Measurements from ENCODE around the gene KMO. TPM values are rescaled to one million over a fixed set of nuclear protein-coding genes. Genes with fewer than 3 reads are reported as not detected.

Gene KMO
- total and polyA plus RNA-seq, 5 experiments from 2014 or later = 0.57 to 0.71 TPM; not detected in 3

DNA sequence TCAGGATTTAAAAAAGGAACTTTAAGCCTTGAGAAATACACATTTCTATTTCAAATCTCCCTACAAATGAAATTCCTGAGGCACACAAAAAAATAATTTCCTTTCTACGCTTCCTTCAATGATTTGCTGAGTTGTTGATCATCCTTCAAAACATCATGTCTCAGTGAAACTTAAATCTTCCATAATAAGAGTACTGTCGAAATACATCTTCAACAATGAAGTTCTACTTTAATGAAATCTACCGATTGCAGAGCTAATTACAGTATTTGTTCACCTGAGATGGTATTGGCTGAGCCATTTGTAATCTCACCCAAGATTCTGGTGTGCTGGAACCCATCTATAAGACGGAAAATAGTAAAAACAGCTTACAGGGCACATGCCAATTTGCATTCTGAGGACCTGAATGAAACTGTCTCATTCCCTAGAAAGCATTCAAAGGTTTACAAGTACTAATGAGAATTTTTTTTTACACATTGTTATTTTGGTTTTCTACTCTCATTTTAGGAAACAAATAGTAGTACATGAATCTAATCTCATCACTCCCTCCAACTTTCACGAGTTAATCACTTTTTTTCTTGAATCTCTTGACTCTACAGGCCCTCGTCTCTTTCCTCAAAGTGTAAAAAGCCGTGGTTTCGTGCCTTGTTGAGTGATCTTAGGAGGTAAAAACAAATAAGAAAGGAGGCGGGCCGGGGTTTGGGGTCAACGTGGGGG lies 106.9 kb downstream of the KMO start:
- H3K4me3 Mint-ChIP-seq = peak overlapping the region; percentile 76 to 95 (median 90)
- no peaks in the 10 kb centered on the region for H3K27me3 Mint-ChIP-seq
- peaks cover 19 to 60% (median 56%) of the 10 kb centered on the region in 4 donors for H3K4me1 Mint-ChIP-seq
- peak in 3 of 10 donors; percentile 28 to 34 (median 31) for DNase-seq
- POLR2A ChIA-PET = interaction anchor here (3.1 kb wide), 1 partner anchor 12 kb away, joined by 20 read pairs; no protein-coding TSS in a partner anchor
- H3K36me3 Mint-ChIP-seq = peaks cover 8 to 15% (median 14%) of the 10 kb centered on the region in 3 donors
- no peak for ATAC-seq
- peaks cover 0 to 17% (median 3%) of the 10 kb centered on the region in 9 donors for H3K9me3 Mint-ChIP-seq
- peak overlapping the region; percentile 11 to 94 (median 80) for H3K27ac Mint-ChIP-seq

DNA sequence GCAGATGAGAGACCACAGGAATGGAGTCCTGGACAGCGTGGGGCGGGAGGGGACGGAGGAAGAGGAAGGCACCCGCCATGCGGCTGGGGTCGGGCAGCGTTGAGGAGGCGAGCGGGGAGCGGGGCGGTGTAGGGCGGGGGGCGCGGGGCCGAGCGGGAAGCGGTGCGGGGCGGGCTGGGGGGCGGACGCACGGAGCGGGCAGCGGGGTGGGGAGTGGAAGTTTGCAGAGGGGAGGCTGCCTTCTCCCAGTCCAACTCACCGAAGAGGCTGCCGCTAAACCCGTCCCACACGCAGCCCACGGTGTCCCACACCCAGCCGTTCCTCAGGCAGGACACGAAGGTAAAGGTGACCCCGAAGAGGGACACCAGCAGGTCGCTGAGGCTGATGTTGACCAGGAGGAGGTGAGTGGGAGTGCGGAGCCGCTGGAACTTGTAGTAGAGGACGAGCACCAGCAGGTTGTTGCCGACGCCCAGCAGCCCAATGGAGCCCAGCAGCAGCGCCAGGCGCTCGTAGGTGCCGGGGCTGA lies 107.5 kb downstream of the KMO start:
- H3K27me3 Mint-ChIP-seq = no peaks in the 10 kb centered on the region
- H3K4me3 Mint-ChIP-seq = peak overlapping the region; percentile 81 to 95 (median 90)
- H3K4me1 Mint-ChIP-seq = peaks cover 19 to 56% (median 51%) of the 10 kb centered on the region in 4 donors
- H3K9me3 Mint-ChIP-seq = peaks cover 0 to 17% (median 3%) of the 10 kb centered on the region in 9 donors
- ATAC-seq (peak; percentile 29 to 53), DNase-seq (peak in 4 of 10 donors; percentile 18 to 65 (median 33))
- POLR2A ChIA-PET = interaction anchor here (0.5 to 3.1 kb wide), 12 partner anchors 9 to 1616 kb away, joined by 3 to 20 read pairs (median 4); partner anchors contain the start of gene SDCCAG8
- H3K27ac Mint-ChIP-seq = peak overlapping the region; percentile 11 to 94 (median 81)
- peaks cover 8 to 11% (median 10%) of the 10 kb centered on the region in 3 donors for H3K36me3 Mint-ChIP-seq

DNA sequence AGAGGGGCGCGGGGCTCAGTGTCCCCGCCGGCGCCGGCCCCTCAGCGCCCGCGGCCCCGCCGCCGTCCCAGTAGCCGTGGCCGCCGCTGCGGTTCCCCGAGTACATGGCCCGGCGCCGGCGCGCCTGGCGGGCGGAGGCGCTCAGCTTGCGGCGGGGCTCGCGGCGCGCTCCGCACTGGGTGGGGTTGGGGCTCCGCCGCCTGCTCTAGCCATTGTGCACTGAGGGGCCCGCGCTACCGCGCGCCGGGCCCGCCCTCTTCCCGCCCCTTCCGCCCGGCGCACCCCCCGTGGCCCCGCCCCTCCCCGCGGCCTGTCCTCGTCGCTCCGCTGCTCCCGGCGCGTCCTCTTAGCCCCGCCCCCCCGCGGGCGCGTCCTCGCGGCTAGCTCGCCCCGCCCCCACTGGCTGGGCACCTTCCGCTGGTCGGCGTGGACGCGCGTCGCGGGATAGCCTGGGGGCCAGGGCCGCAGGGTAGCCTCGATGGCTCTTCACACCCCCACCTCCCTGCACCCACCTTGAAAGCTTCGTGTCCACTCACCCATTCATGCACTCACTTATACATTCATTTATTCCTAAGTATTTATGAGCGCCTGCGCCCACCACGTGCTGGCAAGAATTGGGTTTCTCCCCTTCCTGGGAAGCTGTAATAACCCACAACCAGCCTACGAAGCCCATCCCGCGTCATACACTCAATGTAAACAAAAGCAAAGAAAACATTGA lies 108.1 kb downstream of the KMO start, which contains the start of the genes CHML and OPN3:
TSS of gene CHML (minus strand) at position 221 of the 718 bp plus-strand sequence. CDS start 4,603 bp downstream, outside the sequence.
TSS of gene OPN3 (minus strand) at position 221 of the 718 bp plus-strand sequence. CDS start at position 106, 115 bp downstream.
- Mint-ChIP-seq H3K27me3 (no peaks in the 10 kb centered on the region), H3K4me1 (peaks cover 19 to 50% (median 45%) of the 10 kb centered on the region in 4 donors), H3K27ac (peak within 1 kb of the TSS; percentile 83 to 97 (median 94)), H3K9me3 (peaks cover 0 to 17% (median 3%) of the 10 kb centered on the region in 9 donors), H3K4me3 (peak within 1 kb of the TSS; percentile 82 to 95 (median 90)), H3K36me3 (peaks cover 5 to 6% (median 5%) of the 10 kb centered on the region in 3 donors)
- ATAC-seq (peak; percentile 92 to 94), DNase-seq (peak; percentile 74 to 94 (median 86))
- POLR2A ChIA-PET = interaction anchor here (0.5 to 3.1 kb wide), 13 partner anchors 8 to 1616 kb away, joined by 3 to 20 read pairs (median 4); partner anchors contain the start of gene SDCCAG8

DNA sequence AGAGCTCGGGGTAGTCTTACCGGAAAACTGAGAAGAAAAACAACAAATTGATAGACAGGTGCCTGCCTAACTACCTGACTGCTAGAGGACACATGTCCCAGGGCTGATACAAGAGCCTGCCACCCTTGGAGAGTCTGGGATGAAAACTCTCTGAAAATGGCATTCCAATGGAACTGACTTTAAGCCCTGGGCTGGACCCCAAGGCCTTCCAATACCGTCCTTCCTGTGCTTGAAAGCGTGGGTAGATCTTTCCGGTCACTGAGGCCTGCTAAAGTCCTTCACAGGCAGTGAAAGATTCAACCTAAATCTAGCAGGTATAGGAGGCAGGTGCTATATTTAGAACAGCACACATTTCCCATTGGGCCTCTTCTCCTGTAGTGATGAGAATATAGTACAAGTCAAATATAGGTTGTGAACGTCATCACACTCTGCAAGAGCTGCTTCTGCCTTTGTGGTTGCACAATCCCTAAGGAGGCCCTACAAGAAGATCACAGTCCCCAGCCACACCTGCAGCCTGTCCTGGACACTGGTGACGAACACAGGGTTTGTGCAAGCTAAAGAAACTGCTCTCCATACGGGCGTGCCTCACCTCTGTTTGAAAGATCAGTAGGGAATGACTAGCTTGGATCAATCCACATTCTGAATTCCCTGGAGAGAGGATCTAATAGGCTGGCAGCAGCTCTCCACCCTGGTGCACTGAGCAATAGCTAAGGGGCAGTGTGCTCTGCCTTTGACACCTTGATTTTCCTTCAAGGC lies 108.9 kb downstream of the KMO start:
- ATAC-seq (no peak), DNase-seq (peak in 1 of 10 donors; percentile 9)
- no peaks in the 10 kb centered on the region for H3K27me3 Mint-ChIP-seq
- peak overlapping the region; percentile 83 to 97 (median 93) for H3K27ac Mint-ChIP-seq
- H3K9me3 Mint-ChIP-seq = peaks cover 0 to 17% (median 3%) of the 10 kb centered on the region in 9 donors
- H3K36me3 Mint-ChIP-seq = peaks cover 0 to 3% (median 2%) of the 10 kb centered on the region in 3 donors
- POLR2A ChIA-PET = interaction anchor here (0.8 to 3.1 kb wide), 11 partner anchors 8 to 1615 kb away, joined by 3 to 20 read pairs (median 5); partner anchors contain the start of gene SDCCAG8
- peaks cover 19 to 43% (median 41%) of the 10 kb centered on the region in 4 donors for H3K4me1 Mint-ChIP-seq
- H3K4me3 Mint-ChIP-seq = peak overlapping the region; percentile 76 to 93 (median 86)

DNA sequence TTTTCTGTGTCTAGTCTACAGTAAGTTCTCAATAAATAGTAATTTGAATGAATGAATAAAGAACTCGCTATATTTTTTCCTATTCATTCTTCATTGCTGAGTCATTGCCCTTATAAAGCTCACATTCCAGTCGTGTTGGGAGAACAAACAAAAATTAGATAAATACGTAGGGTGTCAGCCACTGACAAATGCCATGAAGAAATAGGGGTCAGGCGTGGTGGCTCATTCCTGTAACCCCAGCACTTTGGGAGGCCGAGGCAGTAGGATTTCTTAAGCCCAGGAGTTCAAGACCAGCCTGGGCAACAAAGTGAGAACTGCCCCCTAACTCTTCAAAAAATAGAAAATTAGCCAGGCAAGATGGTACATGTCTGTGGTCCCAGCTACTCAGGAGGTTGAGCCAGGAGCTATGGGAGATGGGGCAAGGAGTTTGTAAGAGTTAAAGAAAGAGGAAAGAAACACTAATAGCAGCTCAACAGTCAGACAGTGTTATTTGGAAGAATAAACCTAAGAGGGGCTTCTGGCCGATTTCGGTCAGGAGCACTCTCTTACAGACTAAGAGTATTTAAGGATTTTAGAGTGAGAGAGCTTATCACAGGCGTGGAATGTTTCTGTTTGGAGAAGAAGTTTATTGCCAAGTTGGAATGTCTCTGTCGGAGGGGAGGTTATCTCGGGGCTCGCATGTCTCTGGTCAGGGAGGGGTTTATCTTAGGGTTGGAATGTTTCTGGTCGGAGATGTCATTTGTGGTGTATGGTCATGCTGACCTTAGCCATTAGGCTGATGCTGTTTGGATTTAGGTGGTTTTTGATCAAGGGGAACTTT lies 109.8 kb downstream of the KMO start:
- H3K36me3 Mint-ChIP-seq = peaks cover 0 to 3% (median 0%) of the 10 kb centered on the region in 3 donors
- ATAC-seq (no peak), DNase-seq (no peak)
- peaks cover 17 to 34% (median 33%) of the 10 kb centered on the region in 4 donors for H3K4me1 Mint-ChIP-seq
- peak overlapping the region in 1 of 10 donors; percentile 86 for H3K4me3 Mint-ChIP-seq
- POLR2A ChIA-PET = no interaction called here
- no peaks in the 10 kb centered on the region for H3K27me3 Mint-ChIP-seq
- peak overlapping the region in 9 of 10 donors; percentile 18 to 96 (median 68) for H3K27ac Mint-ChIP-seq
- H3K9me3 Mint-ChIP-seq = peaks cover 0 to 17% (median 3%) of the 10 kb centered on the region in 9 donors

DNA sequence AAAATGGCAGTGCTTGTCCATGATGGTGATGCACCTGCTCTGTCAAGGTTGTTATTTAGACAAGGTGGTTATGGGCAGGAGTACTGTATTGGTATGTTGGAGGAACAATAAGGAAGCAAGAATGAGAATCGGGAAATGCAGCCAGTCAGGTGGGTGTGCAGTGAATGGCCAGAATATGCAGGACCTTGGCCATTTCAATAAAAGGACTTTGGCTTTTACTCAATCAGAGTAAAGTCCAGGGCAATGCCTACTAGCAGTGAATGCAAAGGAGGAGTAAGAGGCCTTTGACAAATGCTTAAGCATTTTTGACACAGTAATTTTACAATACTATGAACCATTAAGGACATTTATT lies 110.4 kb downstream of the KMO start:
- H3K4me3 Mint-ChIP-seq = no peak overlapping the region
- ATAC-seq (no peak), DNase-seq (no peak)
- peaks cover 0 to 17% (median 3%) of the 10 kb centered on the region in 9 donors for H3K9me3 Mint-ChIP-seq
- H3K27me3 Mint-ChIP-seq = no peaks in the 10 kb centered on the region
- H3K27ac Mint-ChIP-seq = peak overlapping the region in 4 of 10 donors; percentile 9 to 71 (median 22)
- POLR2A ChIA-PET = no interaction called here
- peaks cover 13 to 28% (median 27%) of the 10 kb centered on the region in 4 donors for H3K4me1 Mint-ChIP-seq
- H3K36me3 Mint-ChIP-seq = peaks cover 0 to 3% (median 0%) of the 10 kb centered on the region in 3 donors

DNA sequence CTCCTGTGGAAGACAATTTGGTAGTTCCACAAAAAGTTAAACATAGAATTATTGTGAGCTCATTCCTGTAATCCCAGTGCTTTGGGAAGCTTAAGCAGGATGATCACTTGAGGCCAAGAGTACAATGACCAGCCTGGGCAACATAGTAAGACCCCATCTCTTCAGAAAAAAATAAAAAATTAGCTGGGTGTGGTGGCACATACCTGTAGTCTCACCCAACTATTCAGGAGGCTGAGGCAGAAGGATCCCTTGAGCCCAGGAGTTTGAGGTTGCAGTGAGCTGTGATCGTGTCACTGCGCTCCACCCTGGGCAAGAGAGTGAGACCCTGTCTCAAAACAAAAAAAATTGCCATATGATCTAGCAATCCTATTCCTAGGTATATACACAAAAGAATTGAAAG lies 112.1 kb downstream of the KMO start:
- H3K4me1 Mint-ChIP-seq = peaks cover 4 to 12% (median 11%) of the 10 kb centered on the region in 4 donors
- POLR2A ChIA-PET = no interaction called here
- H3K36me3 Mint-ChIP-seq = peaks cover 0 to 3% (median 0%) of the 10 kb centered on the region in 3 donors
- no peak overlapping the region for H3K27ac Mint-ChIP-seq
- H3K27me3 Mint-ChIP-seq = no peaks in the 10 kb centered on the region
- peaks cover 0 to 18% (median 3%) of the 10 kb centered on the region in 9 donors for H3K9me3 Mint-ChIP-seq
- H3K4me3 Mint-ChIP-seq = no peak overlapping the region
- no peak for DNase-seq
- no peak for ATAC-seq

DNA sequence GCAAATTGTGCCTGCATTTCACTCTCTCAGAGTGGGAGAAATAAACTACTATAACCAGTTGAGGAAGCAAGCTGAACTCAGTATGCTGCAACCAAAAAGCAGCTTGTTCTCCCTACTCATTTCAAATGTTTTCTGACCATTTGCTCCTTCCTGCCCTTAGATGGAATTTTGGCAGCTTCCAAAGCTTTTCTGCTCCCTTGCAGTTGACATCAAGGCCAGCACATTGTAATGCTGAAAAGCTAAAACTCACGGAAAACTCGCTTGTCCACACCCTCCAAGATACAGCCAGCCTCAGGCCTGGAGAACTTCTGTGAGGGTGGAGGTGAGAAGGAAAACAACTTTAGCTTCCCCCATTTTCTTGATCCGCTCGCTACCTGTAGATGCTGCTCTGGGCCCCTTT lies 113.0 kb downstream of the KMO start:
- ATAC-seq = no peak
- DNase-seq = no peak
- Mint-ChIP-seq H3K27me3 (peaks cover 0 to 2% (median 0%) of the 10 kb centered on the region in 5 donors), H3K36me3 (peaks cover 0 to 7% (median 0%) of the 10 kb centered on the region in 3 donors), H3K9me3 (peaks cover 2 to 27% (median 4%) of the 10 kb centered on the region in 9 donors), H3K27ac (no peak overlapping the region), H3K4me1 (peaks cover 4 to 10% (median 9%) of the 10 kb centered on the region in 4 donors), H3K4me3 (no peak overlapping the region)
- POLR2A ChIA-PET = interaction anchor here (0.6 kb wide), 1 partner anchor 29 kb away, joined by 6 read pairs; no protein-coding TSS in a partner anchor

All from naive thymus-derived CD8-positive, alpha-beta T cell (primary cell).